OCI-LY7 (cell line): ENCODE data around the gene GPRC5C. TPM values are rescaled to one million over a fixed set of nuclear protein-coding genes. Genes with fewer than 3 reads are reported as not detected.

Experiments used
- BruUV-seq: library from RNA; stranded (reverse); fragments of 400-500 nt; replicated peaks from 2 replicates; lab custom pipeline; 2021; lab: Mats Ljungman, UMichigan
- CTCF ChIA-PET: fragments of 300-600 bp; sonication (Branson Sonifier 250); formaldehyde crosslinking; loops from one replicate; lab custom pipeline; 2022; ENCODE audit warnings: antibody characterized with exemption; ENCODE audit not compliant: unreplicated experiment; lab: Charles Lee
- POLR2A ChIA-PET: fragments of 300-600 bp; sonication (Branson Sonifier 250); formaldehyde crosslinking; loops from one replicate; lab custom pipeline; 2022; ENCODE audit warnings: antibody characterized with exemption; lab: Charles Lee
- DNase-seq: peaks from one replicate; pipeline ENCODE4 v3.0.0-alpha.2; 2015; ENCODE audit warnings: low spot score
- H2AFZ ChIP-seq: fragments of 200-600 bp; sonication (generic), shearing (Covaris generic); 2 replicates; pipeline ENCODE4 v1.6.1; 2014; ENCODE audit warnings: mild to moderate bottlenecking, antibody characterized with exemption, low read length, moderate library complexity
- H3K27ac ChIP-seq: fragments of 200-600 bp; sonication (generic); 2 replicates; pipeline ENCODE4 v1.5.1; 2014; ENCODE audit warnings: mixed run types, low read depth, mild to moderate bottlenecking, moderate library complexity, low read length, inconsistent platforms; ENCODE audit not compliant: poor library complexity, severe bottlenecking
- H3K36me3 ChIP-seq: fragments of 200-600 bp; sonication (generic); 2 replicates; pipeline ENCODE4 v1.6.1; 2014; ENCODE audit warnings: mild to moderate bottlenecking, antibody characterized with exemption, low read length, moderate library complexity, mixed read lengths; ENCODE audit not compliant: insufficient read depth
- H3K4me1 ChIP-seq: fragments of 200-600 bp; sonication (generic); 2 replicates; pipeline ENCODE4 v1.5.1; 2014; ENCODE audit warnings: mild to moderate bottlenecking, low read length; ENCODE audit not compliant: insufficient read depth, poor library complexity, severe bottlenecking
- H3K4me2 ChIP-seq: fragments of 200-600 bp; sonication (generic); 2 replicates; pipeline ENCODE4 v1.6.1; 2014; ENCODE audit warnings: mild to moderate bottlenecking, low read length
- H3K4me3 ChIP-seq: fragments of 200-600 bp; sonication (generic); 2 replicates; pipeline ENCODE4 v1.5.1; 2014; ENCODE audit warnings: mild to moderate bottlenecking, low read depth, low read length; ENCODE audit not compliant: poor library complexity, severe bottlenecking
- H3K79me2 ChIP-seq: fragments of 200-600 bp; sonication (generic); 2 replicates; pipeline ENCODE4 v1.6.1; 2016; ENCODE audit warnings: low read depth, mild to moderate bottlenecking, low read length, moderate library complexity, mixed read lengths; ENCODE audit not compliant: insufficient read depth
- H3K9me2 ChIP-seq: fragments of 200-600 bp; sonication (generic); 2 replicates; pipeline ENCODE4 v1.6.1; 2016; ENCODE audit warnings: mild to moderate bottlenecking, low read length, mixed read lengths; ENCODE audit not compliant: insufficient read depth
- H3K9me3 ChIP-seq: fragments of 200-600 bp; sonication (generic); 2 replicates; pipeline ENCODE4 v1.6.1; 2014; ENCODE audit warnings: mild to moderate bottlenecking, mixed run types, low read length, mixed read lengths
- H4K20me1 ChIP-seq: fragments of 200-600 bp; sonication (generic); 2 replicates; pipeline ENCODE4 v1.6.1; 2014; ENCODE audit warnings: mild to moderate bottlenecking, antibody characterized with exemption, low read length, moderate library complexity, mixed read lengths; ENCODE audit not compliant: insufficient read depth
- EZH2phosphoT487 ChIP-seq: fragments of 200-600 bp; sonication (generic); IDR thresholded peaks from 2 replicates; pipeline ENCODE4 v1.6.1; 2018; ENCODE audit warnings: low read depth, borderline replicate concordance, mild to moderate bottlenecking, mixed run types, antibody characterized with exemption, low read length, moderate library complexity, mixed read lengths
- intact Hi-C: fragments of 100-400 bp; cut with micrococcal nuclease; formaldehyde crosslinking; loops from one replicate; pipeline ENCODE4 v1.10.0; 2022; ENCODE audit not compliant: unreplicated experiment
- total RNA-seq, 2 experiments: library from RNA; depleted of rRNA in 1 of 2; stranded (reverse); fragments of >200 nt in 1 of 2; shearing (Covaris generic) in 1 of 2; gene quantifications; 2 replicates each; pipeline ENCODE4 v1.2.3, GENCODE V29; 2014 to 2022
- TF ChIP-seq, protein P1 (sequence below): fragments of 200-600 bp; sonication (generic); conservative IDR thresholded peaks from 2 replicates; pipeline ENCODE4 v1.5.1; 2014; ENCODE audit warnings: mild to moderate bottlenecking, antibody characterized with exemption, low read length, moderate library complexity, mixed read lengths

GPRC5C gene
- total RNA-seq, 2 experiments from 2014 or later, result 1.1 to 19.5 TPM

DNA sequence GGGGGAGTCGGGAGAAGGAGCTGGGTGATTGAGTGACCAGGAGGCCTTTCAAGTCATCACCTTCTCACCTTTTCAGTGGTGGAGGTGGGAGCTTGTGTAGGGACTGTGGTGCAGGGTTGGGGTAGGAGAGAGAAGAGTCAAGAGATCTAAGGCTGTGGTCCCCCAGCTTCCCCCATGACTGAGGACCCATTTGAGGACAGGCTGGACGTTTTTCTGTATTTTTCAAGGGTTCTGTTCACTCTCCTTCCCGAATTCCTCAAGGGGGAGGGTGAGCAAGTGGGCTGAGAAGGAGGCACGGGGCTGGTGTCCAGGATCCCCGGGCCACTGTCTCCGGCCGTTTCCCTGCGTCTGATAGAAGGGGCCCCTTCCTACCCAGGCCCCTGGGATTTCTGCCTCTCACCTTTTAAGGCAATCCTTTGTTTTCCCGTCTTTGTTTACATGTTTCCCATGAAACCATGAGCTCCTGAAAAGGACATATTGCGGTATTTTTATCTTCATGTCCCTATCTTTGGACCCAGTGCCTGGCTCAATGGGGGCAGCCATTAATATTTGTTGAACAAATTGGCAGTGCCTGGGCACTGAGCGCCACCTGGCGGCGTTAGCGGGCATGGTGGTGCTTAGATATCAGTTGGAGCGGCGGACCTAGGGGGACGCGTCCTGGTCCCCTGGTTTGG lies 25.4 kb downstream of the GPRC5C start:
- no peaks in the 10 kb centered on the region for H3K36me3 ChIP-seq
- peak overlapping the region; percentile 74; the same call in 1 of the 2 replicates for H2AFZ ChIP-seq
- CTCF ChIA-PET, result interaction anchor here (0.6 to 1.3 kb wide), 7 partner anchors 16 to 354 kb away, joined by 3 to 8 read pairs (median 4); no protein-coding TSS in a partner anchor
- H3K4me2 ChIP-seq, result no peak overlapping the region
- DNase-seq, result peak; percentile 88
- no peaks in the 10 kb centered on the region for H3K9me3 ChIP-seq
- BruUV-seq, result no TSS peak
- H3K4me3 ChIP-seq, result no peak overlapping the region
- POLR2A ChIA-PET, result interaction anchor here (0.6 to 1.5 kb wide), 3 partner anchors 12 to 1424 kb away, joined by 3 to 7 read pairs (median 4); no protein-coding TSS in a partner anchor
- peaks cover 47% of the 10 kb centered on the region for H3K4me1 ChIP-seq
- no peaks in the 10 kb centered on the region for H3K79me2 ChIP-seq
- no peak overlapping the region for H3K27ac ChIP-seq
- H4K20me1 ChIP-seq, result no peaks in the 10 kb centered on the region
- intact Hi-C loops, result loop anchor here (1.0 to 10.0 kb wide), 5 partner anchors 20 to 242 kb away; partner anchors contain the start of gene TTYH2
- TF ChIP-seq EZH2phosphoT487, result no peak
- TF ChIP-seq, protein P1, sequence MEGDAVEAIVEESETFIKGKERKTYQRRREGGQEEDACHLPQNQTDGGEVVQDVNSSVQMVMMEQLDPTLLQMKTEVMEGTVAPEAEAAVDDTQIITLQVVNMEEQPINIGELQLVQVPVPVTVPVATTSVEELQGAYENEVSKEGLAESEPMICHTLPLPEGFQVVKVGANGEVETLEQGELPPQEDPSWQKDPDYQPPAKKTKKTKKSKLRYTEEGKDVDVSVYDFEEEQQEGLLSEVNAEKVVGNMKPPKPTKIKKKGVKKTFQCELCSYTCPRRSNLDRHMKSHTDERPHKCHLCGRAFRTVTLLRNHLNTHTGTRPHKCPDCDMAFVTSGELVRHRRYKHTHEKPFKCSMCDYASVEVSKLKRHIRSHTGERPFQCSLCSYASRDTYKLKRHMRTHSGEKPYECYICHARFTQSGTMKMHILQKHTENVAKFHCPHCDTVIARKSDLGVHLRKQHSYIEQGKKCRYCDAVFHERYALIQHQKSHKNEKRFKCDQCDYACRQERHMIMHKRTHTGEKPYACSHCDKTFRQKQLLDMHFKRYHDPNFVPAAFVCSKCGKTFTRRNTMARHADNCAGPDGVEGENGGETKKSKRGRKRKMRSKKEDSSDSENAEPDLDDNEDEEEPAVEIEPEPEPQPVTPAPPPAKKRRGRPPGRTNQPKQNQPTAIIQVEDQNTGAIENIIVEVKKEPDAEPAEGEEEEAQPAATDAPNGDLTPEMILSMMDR, result peak; percentile 100
- no peaks in the 10 kb centered on the region for H3K9me2 ChIP-seq

GRCh38 chr17:74457820-74458166 lies 25.9 kb downstream of the GPRC5C start:
- peaks cover 47% of the 10 kb centered on the region for H3K4me1 ChIP-seq
- ChIA-PET CTCF (interaction anchor here (0.6 to 1.3 kb wide), 5 partner anchors 19 to 85 kb away, joined by 3 to 8 read pairs (median 4); no protein-coding TSS in a partner anchor), POLR2A (interaction anchor here (0.6 kb wide), 1 partner anchor 1423 kb away, joined by 4 read pairs; no protein-coding TSS in a partner anchor)
- H3K4me3 ChIP-seq, result no peak overlapping the region
- DNase-seq, result no peak
- BruUV-seq, result no TSS peak
- TF ChIP-seq, protein P1, result no peak; the same call in none of the 2 replicates
- no peak for TF ChIP-seq EZH2phosphoT487
- H2AFZ ChIP-seq, result no peak overlapping the region
- no peaks in the 10 kb centered on the region for H3K9me3 ChIP-seq
- intact Hi-C loops, result loop anchor here (1.0 to 10.0 kb wide), 5 partner anchors 20 to 243 kb away; partner anchors contain the start of gene TTYH2
- H3K27ac ChIP-seq, result no peak overlapping the region
- no peaks in the 10 kb centered on the region for H3K79me2 ChIP-seq
- H3K9me2 ChIP-seq, result no peaks in the 10 kb centered on the region
- no peaks in the 10 kb centered on the region for H4K20me1 ChIP-seq
- no peak overlapping the region for H3K4me2 ChIP-seq
- no peaks in the 10 kb centered on the region for H3K36me3 ChIP-seq
